Lower lobe of right lung (tissue), 2 donors: ENCODE measurements around the gene KIAA1210. TPM values are rescaled to one million over a fixed set of nuclear protein-coding genes. Genes with fewer than 3 reads are reported as not detected.

Experiments
- ATAC-seq, 2 donors: fragments of 200-7000 bp; cut with Tn5 transposase; one replicate each; pipeline ENCODE4 v1.9.1; 2020 to 2022; ENCODE audit warnings: mild to moderate bottlenecking in 2 of 2, moderate library complexity in 2 of 2
- DNase-seq: peaks from one replicate; pipeline ENCODE4 v3.0.0-alpha.2; 2020
- H3K27ac ChIP-seq: fragments of 200-600 bp; one replicate; pipeline ENCODE4 v1.8.0; 2022
- H3K27me3 ChIP-seq: fragments of 200-600 bp; one replicate; pipeline ENCODE4 v1.8.0; 2022; ENCODE audit warnings: low read depth
- H3K36me3 ChIP-seq: fragments of 200-600 bp; one replicate; pipeline ENCODE4 v1.8.0; 2022; ENCODE audit warnings: mild to moderate bottlenecking
- H3K4me1 ChIP-seq: fragments of 200-600 bp; one replicate; pipeline ENCODE4 v1.8.0; 2022
- H3K4me3 ChIP-seq: fragments of 200-600 bp; one replicate; pipeline ENCODE4 v1.8.0; 2022; ENCODE audit warnings: mild to moderate bottlenecking
- H3K9me3 ChIP-seq: fragments of 200-600 bp; one replicate; pipeline ENCODE4 v1.8.0; 2022
- CTCF ChIP-seq: fragments of 200-600 bp; IDR thresholded peaks from one replicate; pipeline ENCODE4 v1.8.0; 2022; ENCODE audit warnings: antibody characterized with exemption, mild to moderate bottlenecking
- intact Hi-C: fragments of 100-400 bp; cut with DNase I; formaldehyde crosslinking; loops from one replicate; pipeline ENCODE4 v1.11.0; 2022
- long read RNA-seq: library from polyadenylated mRNA; unstranded; transcript quantifications from one replicate; pipeline ENCODE4 v2.0.0, GENCODE V29; 2021
- total RNA-seq: library from RNA; stranded (reverse); fragmentation: NEBNext Ultra II Directional; extraction: Animal tissue kit (Norgen Biotek cat#: 25700); gene quantifications from one replicate; pipeline ENCODE4 v1.2.1, GENCODE V29; 2021
- donor health status: DM: no; HTN: yes; CAD: no; lungs with severe emphysema.

KIAA1210 gene
- total RNA-seq, result not detected
- long read RNA-seq, result 0 reads

- ATAC-seq (no peak), DNase-seq (no peak)
- H3K4me3 ChIP-seq, result no peak within 1 kb of the TSS
- TF ChIP-seq CTCF, result no peak
- H3K27ac ChIP-seq, result no peak within 1 kb of the TSS
- intact Hi-C loops, result no loop called here
- H3K36me3 ChIP-seq, result no peaks in the 10 kb centered on the region
- no peaks in the 10 kb centered on the region for H3K4me1 ChIP-seq
- H3K9me3 ChIP-seq, result no peaks in the 10 kb centered on the region
- no peaks in the 10 kb centered on the region for H3K27me3 ChIP-seq
These were observed at the start of gene KIAA1210 for GRCh38 chrX:119127650-119128049. Gene KIAA1210 (minus strand): TSS chrX:119127812. CDS start chrX:119123642, 4,170 bp downstream.

DNA sequence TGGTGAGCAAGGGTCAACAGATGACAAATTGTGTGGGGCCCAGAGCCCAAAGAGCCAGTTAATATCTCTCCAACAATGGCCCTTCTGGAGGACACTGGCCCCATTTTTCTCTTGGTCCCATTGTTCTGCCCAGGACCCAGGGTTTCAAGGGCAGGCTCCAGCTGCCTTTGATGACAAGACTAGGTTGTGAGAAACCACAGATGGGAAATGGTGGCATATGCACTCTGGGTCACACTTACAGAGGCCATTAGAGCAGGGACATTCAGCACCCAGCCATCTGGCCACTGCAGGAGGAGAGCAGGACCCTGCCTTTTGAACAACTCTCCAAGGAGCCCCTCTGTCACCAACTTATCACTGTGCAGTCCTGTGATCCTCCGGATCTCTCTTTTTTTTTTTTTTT, 49.7 kb upstream of the KIAA1210 start:
- Histone ChIP-seq H3K4me1 (no peaks in the 10 kb centered on the region), H3K36me3 (no peaks in the 10 kb centered on the region), H3K27ac (no peak overlapping the region), H3K27me3 (no peaks in the 10 kb centered on the region), H3K4me3 (no peak overlapping the region), H3K9me3 (no peaks in the 10 kb centered on the region)
- no peak for ATAC-seq
- no peak for DNase-seq
- no peak for TF ChIP-seq CTCF
- intact Hi-C loops, result no loop called here

DNA sequence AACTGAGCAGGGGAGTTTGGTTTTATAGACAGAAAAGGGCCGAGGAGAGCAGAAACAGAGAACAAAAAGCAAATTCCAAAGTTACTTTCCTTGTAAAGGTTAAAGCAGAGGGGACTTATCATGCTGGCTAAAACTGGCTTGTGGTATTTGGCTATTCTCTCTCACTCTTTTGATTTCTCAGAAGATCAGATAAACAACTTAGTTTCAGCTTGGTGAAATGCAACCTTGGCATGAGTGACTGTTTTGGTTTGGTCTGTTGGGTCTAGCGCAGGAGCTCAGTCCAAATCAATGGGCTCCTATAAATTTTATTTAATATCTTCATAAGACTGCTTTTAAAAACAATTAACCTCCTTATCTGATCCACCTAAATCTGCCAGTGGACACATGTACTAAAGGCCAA, 47.3 kb upstream of the KIAA1210 start:
- ATAC-seq, result no peak
- Histone ChIP-seq H3K4me1 (no peaks in the 10 kb centered on the region), H3K9me3 (no peaks in the 10 kb centered on the region), H3K36me3 (no peaks in the 10 kb centered on the region), H3K27me3 (no peaks in the 10 kb centered on the region), H3K27ac (no peak overlapping the region), H3K4me3 (no peak overlapping the region)
- no peak for DNase-seq
- intact Hi-C loops, result no loop called here
- no peak for TF ChIP-seq CTCF

- no peak for TF ChIP-seq CTCF
- DNase-seq, result no peak
- Histone ChIP-seq H3K4me1 (no peaks in the 10 kb centered on the region), H3K36me3 (no peaks in the 10 kb centered on the region), H3K27me3 (no peaks in the 10 kb centered on the region), H3K4me3 (no peak overlapping the region), H3K9me3 (no peaks in the 10 kb centered on the region), H3K27ac (no peak overlapping the region)
- intact Hi-C loops, result no loop called here
- ATAC-seq, result no peak
These were observed 40.5 kb upstream of the KIAA1210 start for GRCh38 chrX:119168104-119168503.

DNA sequence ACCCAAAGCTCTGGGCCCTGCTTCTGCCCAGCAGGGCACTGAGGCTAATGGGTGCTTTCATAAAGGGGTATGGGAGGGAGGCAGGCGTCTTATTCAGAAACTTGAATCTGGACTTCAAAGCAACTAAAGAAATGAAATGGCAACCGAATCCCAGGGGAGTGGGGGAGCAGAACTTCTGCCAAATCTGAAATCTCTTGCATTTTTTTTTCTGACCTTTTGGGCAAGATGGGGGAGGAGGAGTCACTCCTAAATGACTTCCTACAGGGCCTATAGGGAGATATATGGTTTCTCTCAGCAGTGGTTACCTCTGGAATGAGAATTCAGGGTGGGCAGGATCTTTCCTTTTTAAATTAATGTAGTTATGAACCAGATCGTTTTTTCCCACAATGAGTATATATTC, 30.6 kb upstream of the KIAA1210 start:
- Histone ChIP-seq H3K36me3 (no peaks in the 10 kb centered on the region), H3K4me1 (no peaks in the 10 kb centered on the region), H3K27ac (no peak overlapping the region), H3K9me3 (no peaks in the 10 kb centered on the region), H3K27me3 (no peaks in the 10 kb centered on the region), H3K4me3 (no peak overlapping the region)
- ATAC-seq (no peak), DNase-seq (no peak)
- intact Hi-C loops, result no loop called here
- TF ChIP-seq CTCF, result no peak

GRCh38 chrX:119156241-119156640, 28.6 kb upstream of the KIAA1210 start:
- Histone ChIP-seq H3K27ac (no peak overlapping the region), H3K4me3 (no peak overlapping the region), H3K36me3 (no peaks in the 10 kb centered on the region), H3K27me3 (no peaks in the 10 kb centered on the region), H3K4me1 (no peaks in the 10 kb centered on the region), H3K9me3 (no peaks in the 10 kb centered on the region)
- intact Hi-C loops, result no loop called here
- no peak for ATAC-seq
- TF ChIP-seq CTCF, result no peak
- no peak for DNase-seq
